Mesendoderm (in vitro differentiated cells): ENCODE measurements around the gene ZNF143.

Experiments
- DNase-seq: peaks from one replicate; pipeline ENCODE4 v3.0.0; 2013
- H2AK5ac ChIP-seq: 2 replicates; pipeline ENCODE4 v1.6.1; 2013; ENCODE audit warnings: low read length, inconsistent platforms
- H2BK120ac ChIP-seq: 2 replicates; pipeline ENCODE4 v1.6.1; 2013; ENCODE audit warnings: low read depth, mild to moderate bottlenecking, low read length, moderate library complexity, mixed read lengths
- H2BK15ac ChIP-seq: replicated peaks from 2 replicates; pipeline ENCODE4 v1.6.1; 2013; ENCODE audit warnings: low read depth, mild to moderate bottlenecking, moderate library complexity
- H2BK5ac ChIP-seq: 2 replicates; pipeline ENCODE4 v1.6.1; 2013; ENCODE audit warnings: low read length, inconsistent platforms
- H3K18ac ChIP-seq: 2 replicates; pipeline ENCODE4 v1.6.1; 2013; ENCODE audit warnings: mild to moderate bottlenecking, low read length, mixed read lengths
- H3K23ac ChIP-seq: one replicate; pipeline ENCODE4 v1.6.1; 2013; ENCODE audit warnings: low read length
- H3K27ac ChIP-seq: 2 replicates; pipeline ENCODE4 v1.5.1; 2013; ENCODE audit warnings: low read depth, mild to moderate bottlenecking, inconsistent platforms, low read length, moderate library complexity
- H3K27me3 ChIP-seq: 2 replicates; pipeline ENCODE4 v1.6.1; 2013; ENCODE audit warnings: low read length, control low read depth, mild to moderate bottlenecking, inconsistent platforms; ENCODE audit not compliant: insufficient read depth, poor library complexity
- H3K36me3 ChIP-seq: 2 replicates; pipeline ENCODE4 v1.6.1; 2013; ENCODE audit warnings: low read length, inconsistent platforms; ENCODE audit not compliant: control insufficient read depth, insufficient read depth
- H3K4ac ChIP-seq: one replicate; pipeline ENCODE4 v1.6.1; 2013; ENCODE audit warnings: low read depth, mild to moderate bottlenecking, low read length, moderate library complexity
- H3K4me1 ChIP-seq: 2 replicates; pipeline ENCODE4 v1.6.1; 2013; ENCODE audit warnings: low read depth, low read length, inconsistent platforms; ENCODE audit not compliant: control insufficient read depth
- H3K4me2 ChIP-seq: 2 replicates; pipeline ENCODE4 v1.6.1; 2013; ENCODE audit warnings: low read length
- H3K4me3 ChIP-seq: 2 replicates; pipeline ENCODE4 v1.5.1; 2013; ENCODE audit warnings: mild to moderate bottlenecking, low read length
- H3K56ac ChIP-seq: one replicate; pipeline ENCODE4 v1.6.1; 2013; ENCODE audit warnings: low read length
- H3K79me1 ChIP-seq: 2 replicates; pipeline ENCODE4 v1.6.1; 2013; ENCODE audit warnings: low read length, inconsistent platforms
- H3K79me2 ChIP-seq: 2 replicates; pipeline ENCODE4 v1.6.1; 2013; ENCODE audit warnings: mild to moderate bottlenecking, low read length; ENCODE audit not compliant: control insufficient read depth, insufficient read depth
- H3K9ac ChIP-seq: 2 replicates; pipeline ENCODE4 v1.6.1; 2013; ENCODE audit warnings: low read length, inconsistent platforms
- H4K5ac ChIP-seq: one replicate; pipeline ENCODE4 v1.6.1; 2013; ENCODE audit warnings: low read length
- H4K8ac ChIP-seq: one replicate; pipeline ENCODE4 v1.6.1; 2013; ENCODE audit warnings: low read depth, mild to moderate bottlenecking, control low read depth, low read length, moderate library complexity
- WGBS: extraction: QIAGEN DNeasy Blood & Tissue Kit; methylation state at CpG from one replicate; pipeline ENCODE4 v1.1.7; 2013; ENCODE audit warnings: low lambda C conversion rate, missing lambda C conversion rate; ENCODE audit not compliant: insufficient coverage; ENCODE audit errors: extremely low coverage; 5-methylcytosine and 5-hydroxymethylcytosine counted together

ZNF143 gene

DNA sequence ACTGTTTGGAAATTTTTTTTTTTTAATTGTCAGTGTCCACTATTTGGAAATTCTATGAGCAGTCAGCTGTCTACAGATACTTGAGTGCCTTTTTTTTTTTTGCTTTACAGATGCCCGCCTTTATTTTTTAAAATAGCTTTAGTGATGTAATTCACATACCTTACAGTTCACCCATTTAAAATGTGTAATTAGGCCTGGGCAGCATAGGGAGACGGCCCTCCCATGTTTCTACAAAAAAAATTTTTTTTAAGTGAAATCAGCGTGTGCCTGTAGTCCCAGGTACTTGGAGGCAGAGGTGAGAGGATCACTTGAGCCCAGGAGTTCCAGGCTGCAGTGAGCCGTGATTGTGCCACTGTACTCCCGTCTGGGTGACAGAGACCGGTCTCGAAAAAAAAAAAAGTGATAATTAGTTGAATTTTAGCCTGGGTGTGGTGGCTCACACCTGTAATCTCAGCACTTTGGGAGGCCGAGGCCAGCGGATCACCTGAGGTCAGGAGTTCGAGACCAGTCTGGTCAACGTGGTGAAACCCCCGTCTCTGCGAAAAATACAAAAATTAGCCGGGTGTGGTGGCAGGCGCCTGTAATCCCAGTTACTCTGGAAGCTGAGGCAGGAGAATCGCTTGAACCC, 1.5 kb downstream of the ZNF143 start:
- peak overlapping the region; percentile 36 for H2BK15ac ChIP-seq
- H2AK5ac ChIP-seq: no peak overlapping the region
- H3K27ac ChIP-seq: peak overlapping the region; percentile 62
- no peak overlapping the region for H3K4ac ChIP-seq
- H3K9ac ChIP-seq: peak overlapping the region; percentile 87
- no peaks in the 10 kb centered on the region for H3K4me1 ChIP-seq
- H4K5ac ChIP-seq: no peak overlapping the region
- no peaks in the 10 kb centered on the region for H3K36me3 ChIP-seq
- H4K8ac ChIP-seq: no peak overlapping the region
- H3K27me3 ChIP-seq: no peaks in the 10 kb centered on the region
- no CpG with 5 or more reads among the region's 16 CpGs for WGBS
- no peak overlapping the region for H2BK120ac ChIP-seq
- H3K23ac ChIP-seq: no peak overlapping the region
- H2BK5ac ChIP-seq: no peak overlapping the region
- no peak overlapping the region for H3K4me2 ChIP-seq
- DNase-seq: peak; percentile 29
- H3K56ac ChIP-seq: peak overlapping the region; percentile 92
- peaks cover 27% of the 10 kb centered on the region for H3K79me2 ChIP-seq
- no peak overlapping the region for H3K18ac ChIP-seq
- H3K79me1 ChIP-seq: peaks cover 2% of the 10 kb centered on the region
- H3K4me3 ChIP-seq: no peak overlapping the region

DNA sequence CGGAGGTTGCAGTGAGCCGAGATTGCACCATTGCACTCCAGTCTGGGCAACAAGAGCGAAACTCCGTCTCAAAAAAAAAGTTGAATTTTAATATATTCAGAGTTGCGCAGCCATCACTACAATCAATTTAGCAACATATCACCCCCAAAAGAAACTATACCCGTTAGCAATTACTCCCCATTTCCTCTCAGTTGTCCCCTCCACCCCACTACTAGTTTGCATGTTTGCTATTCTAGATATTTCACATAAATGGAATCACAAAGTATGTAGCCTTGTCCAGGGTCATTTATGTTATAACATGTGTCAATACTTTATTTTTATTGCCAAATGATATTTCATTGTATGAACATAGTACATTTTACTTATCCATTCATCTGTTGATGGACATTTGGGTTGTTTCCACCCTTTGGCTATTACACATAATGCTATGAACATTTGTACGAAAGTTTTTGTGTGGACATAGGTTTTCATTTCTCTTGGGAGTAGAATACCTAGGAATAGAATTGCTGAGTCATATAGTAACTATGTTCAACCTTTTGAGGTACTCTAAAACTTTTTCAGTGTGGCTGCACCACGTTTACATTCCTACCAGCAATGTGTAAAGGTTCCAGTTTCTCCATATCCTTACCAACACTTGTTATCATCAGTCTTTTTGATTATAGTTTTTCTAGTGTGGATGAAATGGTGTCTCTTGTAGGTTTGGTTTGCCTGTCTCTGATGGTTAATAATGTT, 2.2 kb downstream of the ZNF143 start:
- peaks cover 4% of the 10 kb centered on the region for H3K79me1 ChIP-seq
- no peak overlapping the region for H3K9ac ChIP-seq
- H2AK5ac ChIP-seq: no peak overlapping the region
- H3K79me2 ChIP-seq: peaks cover 29% of the 10 kb centered on the region
- H2BK120ac ChIP-seq: no peak overlapping the region
- no peak overlapping the region for H3K18ac ChIP-seq
- no CpG with 5 or more reads among the region's 8 CpGs for WGBS
- no peak overlapping the region for H3K4me2 ChIP-seq
- no peak overlapping the region for H4K5ac ChIP-seq
- H3K4ac ChIP-seq: no peak overlapping the region
- H3K56ac ChIP-seq: no peak overlapping the region
- H3K4me3 ChIP-seq: no peak overlapping the region
- no peak overlapping the region for H3K27ac ChIP-seq
- no peak overlapping the region for H2BK5ac ChIP-seq
- H4K8ac ChIP-seq: no peak overlapping the region
- no peaks in the 10 kb centered on the region for H3K36me3 ChIP-seq
- peak; percentile 19 for DNase-seq
- no peaks in the 10 kb centered on the region for H3K4me1 ChIP-seq
- H2BK15ac ChIP-seq: no peak overlapping the region
- H3K27me3 ChIP-seq: no peaks in the 10 kb centered on the region
- H3K23ac ChIP-seq: no peak overlapping the region

DNA sequence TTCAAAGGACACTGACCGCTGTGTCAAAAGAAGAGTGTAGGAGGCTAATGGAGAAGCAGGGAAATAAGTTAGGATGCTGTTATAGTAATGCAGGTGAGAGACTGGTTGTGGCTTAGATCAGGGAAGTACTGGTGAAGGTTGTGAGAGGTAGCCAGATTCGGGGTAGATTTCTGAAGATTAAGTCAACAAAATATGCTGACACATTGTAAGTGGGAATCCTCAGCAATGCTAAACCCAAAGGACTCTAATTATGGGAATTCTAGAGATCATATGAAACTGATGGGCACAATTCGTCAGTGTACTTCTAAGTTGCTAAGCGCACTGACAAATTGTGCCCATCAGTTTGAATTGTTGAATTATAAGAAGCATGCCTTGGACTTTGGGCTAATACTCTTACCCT, 10.0 kb downstream of the ZNF143 start:
- no peak overlapping the region for H3K4ac ChIP-seq
- no peak overlapping the region for H3K23ac ChIP-seq
- H4K5ac ChIP-seq: no peak overlapping the region
- H3K4me1 ChIP-seq: no peaks in the 10 kb centered on the region
- H3K79me1 ChIP-seq: peaks cover 7% of the 10 kb centered on the region
- no peak overlapping the region for H2BK5ac ChIP-seq
- no peak overlapping the region for H2AK5ac ChIP-seq
- no peak overlapping the region for H4K8ac ChIP-seq
- no peak overlapping the region for H3K18ac ChIP-seq
- H2BK120ac ChIP-seq: no peak overlapping the region
- H3K4me2 ChIP-seq: no peak overlapping the region
- no peak overlapping the region for H3K27ac ChIP-seq
- no CpG with 5 or more reads among the region's 4 CpGs for WGBS
- no peak overlapping the region for H3K4me3 ChIP-seq
- peaks cover 17% of the 10 kb centered on the region for H3K79me2 ChIP-seq
- no peak for DNase-seq
- H2BK15ac ChIP-seq: no peak overlapping the region
- H3K27me3 ChIP-seq: no peaks in the 10 kb centered on the region
- H3K56ac ChIP-seq: no peak overlapping the region
- H3K36me3 ChIP-seq: peaks cover 3% of the 10 kb centered on the region
- H3K9ac ChIP-seq: no peak overlapping the region

DNA sequence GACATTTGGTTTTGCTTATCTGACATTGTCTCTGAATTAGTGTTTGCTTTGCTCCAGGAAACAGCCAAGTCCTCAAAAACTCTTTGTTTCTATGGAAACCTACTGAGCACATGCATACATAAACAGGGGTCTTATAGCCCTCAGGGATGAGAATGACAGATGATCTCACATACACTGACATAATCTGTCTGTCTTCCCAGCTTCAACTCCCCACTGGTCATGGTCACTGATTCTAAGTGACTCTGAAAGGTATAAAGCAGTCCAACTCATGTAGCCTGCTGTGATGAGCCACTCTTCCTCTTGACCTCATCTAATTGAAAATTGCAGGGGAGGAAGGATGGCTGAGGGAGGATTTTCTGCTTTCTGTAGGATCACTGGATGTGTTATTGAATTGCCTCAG, 12.6 kb downstream of the ZNF143 start:
- Histone ChIP-seq H3K23ac (no peak overlapping the region), H3K27ac (no peak overlapping the region), H3K9ac (no peak overlapping the region), H2BK5ac (no peak overlapping the region), H3K18ac (no peak overlapping the region), H2BK15ac (no peak overlapping the region), H3K4ac (no peak overlapping the region), H3K79me2 (peaks cover 8% of the 10 kb centered on the region), H3K4me2 (no peak overlapping the region), H2BK120ac (no peak overlapping the region), H3K4me3 (no peak overlapping the region), H3K27me3 (no peaks in the 10 kb centered on the region), H3K79me1 (peaks cover 6% of the 10 kb centered on the region), H4K5ac (no peak overlapping the region), H3K36me3 (peaks cover 6% of the 10 kb centered on the region), H3K4me1 (no peaks in the 10 kb centered on the region), H3K56ac (no peak overlapping the region), H4K8ac (no peak overlapping the region), H2AK5ac (no peak overlapping the region)
- peak; percentile 35 for DNase-seq

DNA sequence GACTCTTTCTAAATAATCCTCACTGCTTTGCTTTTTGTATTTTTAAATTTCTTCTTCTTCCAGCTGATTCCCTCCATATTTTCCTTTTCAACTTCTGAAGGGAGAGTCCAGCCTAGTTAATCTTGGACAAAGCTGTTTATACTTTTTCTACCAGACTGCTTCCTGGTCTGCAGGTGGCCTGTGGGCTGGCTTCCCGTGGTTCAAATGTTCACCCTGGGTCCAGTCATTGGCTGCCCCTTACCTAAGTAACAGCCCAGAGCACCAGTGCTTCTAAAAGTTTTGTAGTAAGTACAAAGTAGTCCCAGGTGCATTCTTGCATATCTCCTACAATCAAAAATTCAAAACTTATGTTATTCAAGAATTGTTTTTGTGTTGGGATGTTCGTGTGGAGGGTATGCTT, 19.1 kb downstream of the ZNF143 start:
- Histone ChIP-seq H3K4me3 (no peak overlapping the region), H3K79me2 (no peaks in the 10 kb centered on the region), H3K27ac (no peak overlapping the region), H4K8ac (no peak overlapping the region), H2AK5ac (no peak overlapping the region), H3K36me3 (peaks cover 6% of the 10 kb centered on the region), H2BK5ac (no peak overlapping the region), H3K79me1 (no peaks in the 10 kb centered on the region), H2BK120ac (no peak overlapping the region), H3K18ac (no peak overlapping the region), H4K5ac (no peak overlapping the region), H3K27me3 (no peaks in the 10 kb centered on the region), H2BK15ac (no peak overlapping the region), H3K4ac (no peak overlapping the region), H3K9ac (no peak overlapping the region), H3K23ac (no peak overlapping the region), H3K4me2 (no peak overlapping the region), H3K56ac (no peak overlapping the region), H3K4me1 (no peaks in the 10 kb centered on the region)
- no CpG with 5 or more reads among the region's 2 CpGs for WGBS
- DNase-seq: no peak
